T1000 (cell line): ENCODE results near the gene KIRREL1.

ENCODE experiments used
- DNase-seq: peaks from one replicate; lab custom pipeline; 2025; ENCODE audit warnings: mixed read lengths; lab: John Stamatoyannopoulos, UW

The KIRREL1 gene

GRCh38 chr1:158075078-158075477 is 81.6 kb downstream of the KIRREL1 start:
- no peak for DNase-seq

GRCh38 chr1:158076441-158076840 is 83.0 kb downstream of the KIRREL1 start:
- DNase-seq, result no peak

- no peak for DNase-seq
Measured at GRCh38 chr1:158077411-158078256, 84.2 kb downstream of the KIRREL1 start.

- DNase-seq, result no peak
Measured at GRCh38 chr1:158078569-158079080, 85.2 kb downstream of the KIRREL1 start.

- DNase-seq, result no peak
Measured at GRCh38 chr1:158080066-158080465, 86.6 kb downstream of the KIRREL1 start.

- DNase-seq, result no peak
Measured at GRCh38 chr1:158084336-158084735, 90.9 kb downstream of the KIRREL1 start.

- no peak for DNase-seq
Measured at GRCh38 chr1:158084747-158085146, 91.3 kb downstream of the KIRREL1 start.

GRCh38 chr1:158087320-158087927 is 94.0 kb downstream of the KIRREL1 start:
- no peak for DNase-seq

GRCh38 chr1:158089476-158089875 is 96.0 kb downstream of the KIRREL1 start:
- DNase-seq, result no peak

- DNase-seq, result no peak
Measured at GRCh38 chr1:158089925-158090637, 96.6 kb downstream of the KIRREL1 start.

- no peak for DNase-seq
Measured at GRCh38 chr1:158093376-158093775, 99.9 kb downstream of the KIRREL1 start.

GRCh38 chr1:158094571-158094970 is 101.1 kb downstream of the KIRREL1 start:
- DNase-seq, result no peak

- DNase-seq, result no peak
Measured at GRCh38 chr1:158095737-158096335, 102.4 kb downstream of the KIRREL1 start.

- no peak for DNase-seq
Measured at GRCh38 chr1:158098256-158098655, 104.8 kb downstream of the KIRREL1 start.

GRCh38 chr1:158099185-158099584 is 105.7 kb downstream of the KIRREL1 start:
- no peak for DNase-seq

GRCh38 chr1:158100498-158100897 is 107.1 kb downstream of the KIRREL1 start:
- no peak for DNase-seq

- no peak for DNase-seq
Measured at GRCh38 chr1:158101455-158101854, 108.0 kb downstream of the KIRREL1 start.

GRCh38 chr1:158101927-158102326 is 108.5 kb downstream of the KIRREL1 start:
- no peak for DNase-seq

- no peak for DNase-seq
Measured at GRCh38 chr1:158102881-158103674, 109.6 kb downstream of the KIRREL1 start.

GRCh38 chr1:158103861-158104522 is 110.5 kb downstream of the KIRREL1 start:
- no peak for DNase-seq

- DNase-seq, result no peak
Measured at GRCh38 chr1:158104891-158105290, 111.4 kb downstream of the KIRREL1 start.
